CD4-positive, alpha-beta T cell treated with Interleukin-21 for 1 hour (primary cell): ENCODE data around the gene ZC3H18.
"Not testable (repeated sequence)": the region's sequence is repeated elsewhere in the genome, so short reads cannot be mapped to it uniquely, and the experiment has no call there.

ENCODE experiments used
- DNase-seq: peaks from one replicate; pipeline ENCODE4 v3.0.0-alpha.2; 2020

ZC3H18 gene

GRCh38 chr16:88609426-88609825, 39.2 kb downstream of the ZC3H18 start:
- not testable (repeated sequence) for DNase-seq

- DNase-seq, result no peak
Observed at GRCh38 chr16:88610080-88610479, 39.9 kb downstream of the ZC3H18 start.

- DNase-seq, result no peak
Observed at GRCh38 chr16:88610909-88611812, 41.0 kb downstream of the ZC3H18 start.

GRCh38 chr16:88613293-88613692, 43.1 kb downstream of the ZC3H18 start:
- no peak for DNase-seq

GRCh38 chr16:88613911-88614817, 44.0 kb downstream of the ZC3H18 start:
- DNase-seq, result no peak

GRCh38 chr16:88614818-88615580, 44.8 kb downstream of the ZC3H18 start:
- DNase-seq, result no peak

- DNase-seq, result no peak
Observed at GRCh38 chr16:88616320-88616719, 46.1 kb downstream of the ZC3H18 start.

GRCh38 chr16:88616736-88617135, 46.5 kb downstream of the ZC3H18 start:
- DNase-seq, result no peak

- DNase-seq, result no peak
Observed at GRCh38 chr16:88617268-88618031, 47.2 kb downstream of the ZC3H18 start.

GRCh38 chr16:88618182-88618955, 48.2 kb downstream of the ZC3H18 start:
- no peak for DNase-seq

- no peak for DNase-seq
Observed at GRCh38 chr16:88618956-88619667, 48.9 kb downstream of the ZC3H18 start.

GRCh38 chr16:88619859-88620815, 49.9 kb downstream of the ZC3H18 start:
- peak; percentile 86 for DNase-seq

GRCh38 chr16:88622125-88622524, 51.9 kb downstream of the ZC3H18 start:
- DNase-seq, result no peak

GRCh38 chr16:88622866-88623265, 52.7 kb downstream of the ZC3H18 start:
- no peak for DNase-seq

- no peak for DNase-seq
Observed at GRCh38 chr16:88623858-88624257, 53.7 kb downstream of the ZC3H18 start.

GRCh38 chr16:88624481-88624880, 54.3 kb downstream of the ZC3H18 start:
- no peak for DNase-seq

- DNase-seq, result no peak
Observed at GRCh38 chr16:88624977-88625576, 54.9 kb downstream of the ZC3H18 start.

GRCh38 chr16:88626646-88627045, 56.4 kb downstream of the ZC3H18 start:
- no peak for DNase-seq
